Astrocyte (in vitro differentiated cells and primary cell): ENCODE data around the gene CFAP97D2. TPM values are rescaled to one million over a fixed set of nuclear protein-coding genes. Genes with fewer than 3 reads are reported as not detected.

Experiments used
- DNase-seq: peaks from one replicate; pipeline ENCODE4 v3.0.0-alpha.2; 2010; ENCODE audit warnings: low read depth
- FAIRE-seq: peaks from 2 replicates; lab custom pipeline; 2011; peaks lifted over from hg19 to GRCh38; lab: Jason Lieb, UNC
- H2AFZ ChIP-seq: 2 replicates; pipeline ENCODE4 v1.6.0; 2012; ENCODE audit warnings: low read depth, low read length, inconsistent platforms
- H3K27ac ChIP-seq: 2 replicates; pipeline ENCODE4 v1.5.1; 2011; ENCODE audit warnings: low read depth, low read length, inconsistent platforms
- H3K27me3 ChIP-seq: 2 replicates; pipeline ENCODE4 v1.6.0; 2011; ENCODE audit warnings: low read length, inconsistent platforms; ENCODE audit not compliant: insufficient read depth
- H3K36me3 ChIP-seq: 2 replicates; pipeline ENCODE4 v1.5.1; 2011; ENCODE audit warnings: low read length, inconsistent platforms; ENCODE audit not compliant: insufficient read depth
- H3K4me1 ChIP-seq: 2 replicates; pipeline ENCODE4 v1.5.1; 2011; ENCODE audit warnings: low read length, inconsistent platforms; ENCODE audit not compliant: insufficient read depth
- H3K4me2 ChIP-seq: 2 replicates; pipeline ENCODE4 v1.6.0; 2012; ENCODE audit warnings: low read length, inconsistent platforms
- H3K4me3 ChIP-seq: 2 replicates; pipeline ENCODE4 v1.5.1; 2011; ENCODE audit warnings: low read depth, mild to moderate bottlenecking, low read length, inconsistent platforms; ENCODE audit not compliant: insufficient read depth
- H3K79me2 ChIP-seq: 2 replicates; pipeline ENCODE4 v1.6.0; 2012; ENCODE audit warnings: mild to moderate bottlenecking, low read length, inconsistent platforms; ENCODE audit not compliant: insufficient read depth
- H3K9ac ChIP-seq: 2 replicates; pipeline ENCODE4 v1.6.0; 2012; ENCODE audit warnings: mild to moderate bottlenecking, low read length, inconsistent platforms
- H3K9me3 ChIP-seq: 2 replicates; pipeline ENCODE4 v1.5.1; 2012; ENCODE audit warnings: low read depth, mild to moderate bottlenecking, low read length, inconsistent platforms; ENCODE audit not compliant: insufficient read depth
- H4K20me1 ChIP-seq: 2 replicates; pipeline ENCODE4 v1.6.0; 2012; ENCODE audit warnings: low read length, inconsistent platforms; ENCODE audit not compliant: insufficient read depth
- H3K27ac Mint-ChIP-seq: one replicate; pipeline ENCODE4 v1.8.0; 2021; ENCODE audit warnings: mild to moderate bottlenecking, mixed read lengths; ENCODE audit not compliant: unreplicated experiment
- H3K27me3 Mint-ChIP-seq: one replicate; pipeline ENCODE4 v1.8.0; 2021; ENCODE audit warnings: low read depth, mixed read lengths; ENCODE audit not compliant: unreplicated experiment
- H3K36me3 Mint-ChIP-seq: one replicate; pipeline ENCODE4 v1.8.0; 2021; ENCODE audit warnings: low read depth, mixed read lengths; ENCODE audit not compliant: unreplicated experiment
- H3K4me1 Mint-ChIP-seq: one replicate; pipeline ENCODE4 v1.8.0; 2021; ENCODE audit warnings: low read depth, mixed read lengths; ENCODE audit not compliant: unreplicated experiment
- H3K4me3 Mint-ChIP-seq: one replicate; pipeline ENCODE4 v1.8.0; 2021; ENCODE audit warnings: mild to moderate bottlenecking, moderate library complexity, mixed read lengths; ENCODE audit not compliant: unreplicated experiment
- H3K9me3 Mint-ChIP-seq: one replicate; pipeline ENCODE4 v1.8.0; 2021; ENCODE audit warnings: mild to moderate bottlenecking, mixed read lengths; ENCODE audit not compliant: unreplicated experiment
- EZH2 ChIP-seq: IDR thresholded peaks from 2 replicates; pipeline ENCODE4 v1.6.1; 2012; ENCODE audit warnings: mild to moderate bottlenecking, low read length, inconsistent platforms; ENCODE audit not compliant: insufficient read depth
- total RNA-seq: library from RNA; stranded (reverse); gene quantifications from 2 replicates; pipeline ENCODE4 v1.2.1, GENCODE V29; 2021
- TF ChIP-seq, protein P1 (sequence below): IDR thresholded peaks from 2 replicates; pipeline ENCODE4 v1.5.1; 2011; ENCODE audit warnings: low read depth, mild to moderate bottlenecking, inconsistent platforms, low read length, moderate library complexity; ENCODE audit not compliant: insufficient read depth

The CFAP97D2 gene
- total RNA-seq, 1 donor from 2014 or later = not detected

DNA sequence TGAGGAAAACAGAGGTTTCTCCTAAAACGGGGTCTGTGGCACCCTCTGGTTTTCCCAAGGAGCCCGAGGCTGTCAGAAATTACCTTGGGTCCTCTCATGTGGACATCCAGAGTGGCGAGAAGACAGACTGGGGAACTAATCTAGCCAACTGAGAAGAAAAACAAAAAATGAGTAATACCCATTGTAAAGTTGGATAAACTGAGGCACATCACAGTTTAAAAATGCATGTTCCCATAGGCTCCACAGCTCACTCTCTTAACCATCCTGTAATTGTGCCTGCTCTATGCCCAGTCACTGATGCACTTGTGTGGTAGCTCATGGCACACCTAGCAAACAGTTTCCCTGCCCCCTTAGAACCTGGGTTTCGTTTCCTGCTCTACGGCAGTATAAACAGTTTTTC is 87.2 kb downstream of the CFAP97D2 start:
- Histone ChIP-seq H3K79me2 (no peaks in the 10 kb centered on the region), H3K27ac (peak overlapping the region; percentile 90), H2AFZ (no peak overlapping the region), H4K20me1 (no peaks in the 10 kb centered on the region), H3K4me2 (peak overlapping the region; percentile 65), H3K9ac (peak overlapping the region; percentile 44), H3K4me3 (no peak overlapping the region), H3K9me3 (no peaks in the 10 kb centered on the region), H3K4me1 (peaks cover 33% of the 10 kb centered on the region), H3K27me3 (no peaks in the 10 kb centered on the region), H3K36me3 (peaks cover 47% of the 10 kb centered on the region)
- Mint-ChIP-seq H3K27me3 (no peaks in the 10 kb centered on the region), H3K9me3 (no peaks in the 10 kb centered on the region), H3K4me3 (peak overlapping the region; percentile 22), H3K4me1 (peaks cover 32% of the 10 kb centered on the region), H3K36me3 (peaks cover 36% of the 10 kb centered on the region), H3K27ac (no peak overlapping the region)
- FAIRE-seq (no peak), DNase-seq (no peak)
- TF ChIP-seq EZH2 = no peak
- TF ChIP-seq, protein P1, sequence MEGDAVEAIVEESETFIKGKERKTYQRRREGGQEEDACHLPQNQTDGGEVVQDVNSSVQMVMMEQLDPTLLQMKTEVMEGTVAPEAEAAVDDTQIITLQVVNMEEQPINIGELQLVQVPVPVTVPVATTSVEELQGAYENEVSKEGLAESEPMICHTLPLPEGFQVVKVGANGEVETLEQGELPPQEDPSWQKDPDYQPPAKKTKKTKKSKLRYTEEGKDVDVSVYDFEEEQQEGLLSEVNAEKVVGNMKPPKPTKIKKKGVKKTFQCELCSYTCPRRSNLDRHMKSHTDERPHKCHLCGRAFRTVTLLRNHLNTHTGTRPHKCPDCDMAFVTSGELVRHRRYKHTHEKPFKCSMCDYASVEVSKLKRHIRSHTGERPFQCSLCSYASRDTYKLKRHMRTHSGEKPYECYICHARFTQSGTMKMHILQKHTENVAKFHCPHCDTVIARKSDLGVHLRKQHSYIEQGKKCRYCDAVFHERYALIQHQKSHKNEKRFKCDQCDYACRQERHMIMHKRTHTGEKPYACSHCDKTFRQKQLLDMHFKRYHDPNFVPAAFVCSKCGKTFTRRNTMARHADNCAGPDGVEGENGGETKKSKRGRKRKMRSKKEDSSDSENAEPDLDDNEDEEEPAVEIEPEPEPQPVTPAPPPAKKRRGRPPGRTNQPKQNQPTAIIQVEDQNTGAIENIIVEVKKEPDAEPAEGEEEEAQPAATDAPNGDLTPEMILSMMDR = no peak

DNA sequence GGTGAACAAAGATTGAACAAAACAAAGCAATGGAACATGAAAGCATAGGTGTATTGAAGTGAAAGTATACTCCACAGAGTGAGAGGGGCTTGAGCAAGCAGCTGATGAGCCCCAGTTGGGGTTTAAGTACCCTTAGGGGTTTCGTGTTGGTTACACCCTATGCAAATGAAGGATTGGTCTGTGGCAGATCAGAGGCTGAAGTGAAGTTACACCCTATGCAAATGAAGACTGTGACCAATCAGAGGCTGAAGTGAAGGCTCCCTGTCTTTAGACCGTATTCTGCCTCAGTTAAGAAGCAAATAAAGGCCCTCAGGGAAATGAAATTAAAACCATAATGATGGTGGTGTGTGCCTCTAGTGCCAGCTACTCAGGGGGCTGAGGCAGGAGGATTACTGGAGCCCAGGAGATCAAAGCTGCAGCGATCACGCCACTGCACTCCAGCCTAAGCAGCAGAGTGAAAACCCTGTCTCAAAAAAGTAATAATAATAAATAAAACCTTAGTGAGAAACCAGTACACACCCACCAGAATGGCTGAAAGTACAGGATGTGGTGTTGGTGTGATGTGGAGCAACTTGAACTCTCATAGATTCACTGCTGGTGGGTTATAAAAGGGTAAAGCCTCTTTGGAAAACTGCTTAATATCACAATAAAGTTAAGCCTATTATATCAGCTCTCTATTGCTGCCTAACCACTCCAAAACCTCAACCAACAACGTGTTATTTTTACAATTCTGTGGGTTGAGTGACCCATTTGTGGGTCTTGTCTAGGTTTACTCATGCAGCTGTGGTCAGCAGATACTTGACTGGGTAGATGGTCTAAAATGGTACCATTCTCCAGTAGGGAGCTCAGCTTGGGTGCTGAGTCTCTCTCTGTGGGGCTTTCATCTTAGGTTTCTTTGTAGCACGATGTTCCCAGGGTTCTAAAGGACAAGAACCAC is 89.6 kb downstream of the CFAP97D2 start:
- peaks cover 20% of the 10 kb centered on the region for H3K4me1 Mint-ChIP-seq
- H4K20me1 ChIP-seq = no peaks in the 10 kb centered on the region
- peaks cover 50% of the 10 kb centered on the region for H3K36me3 ChIP-seq
- H2AFZ ChIP-seq = no peak overlapping the region
- H3K27ac ChIP-seq = no peak overlapping the region
- no peaks in the 10 kb centered on the region for H3K27me3 ChIP-seq
- H3K4me3 Mint-ChIP-seq = no peak overlapping the region
- no peak for TF ChIP-seq EZH2
- TF ChIP-seq, protein P1 = no peak
- H3K79me2 ChIP-seq = no peaks in the 10 kb centered on the region
- no peaks in the 10 kb centered on the region for H3K9me3 ChIP-seq
- no peak overlapping the region for H3K4me3 ChIP-seq
- H3K36me3 Mint-ChIP-seq = peaks cover 40% of the 10 kb centered on the region
- FAIRE-seq = no peak
- H3K4me2 ChIP-seq = peak overlapping the region; percentile 4
- peak overlapping the region; percentile 62 for H3K27ac Mint-ChIP-seq
- peaks cover 29% of the 10 kb centered on the region for H3K4me1 ChIP-seq
- H3K9me3 Mint-ChIP-seq = no peaks in the 10 kb centered on the region
- no peak overlapping the region for H3K9ac ChIP-seq
- peak; percentile 61 for DNase-seq
- H3K27me3 Mint-ChIP-seq = no peaks in the 10 kb centered on the region

DNA sequence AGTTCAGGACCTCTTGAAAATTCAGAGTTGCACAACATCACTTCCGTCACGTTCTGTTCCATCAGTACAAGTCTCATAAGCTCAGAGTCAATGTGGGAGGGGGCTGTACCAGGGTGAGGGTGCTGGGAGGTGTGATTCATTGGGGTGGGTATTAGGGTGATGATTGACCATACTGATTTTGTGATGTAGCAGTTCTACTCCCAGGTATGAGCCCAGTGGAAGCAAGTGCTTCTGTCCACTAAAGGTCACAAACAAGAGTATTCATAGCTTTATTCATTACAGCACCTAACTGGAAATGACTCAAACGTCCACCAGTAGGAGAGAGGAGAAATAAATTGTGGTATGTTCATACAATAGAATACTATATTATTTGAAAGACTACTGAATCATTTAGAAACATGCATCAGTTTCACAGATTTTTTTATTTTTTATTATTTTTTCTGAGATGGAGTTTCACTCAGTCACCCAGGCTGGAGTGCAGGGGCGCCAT is 90.3 kb downstream of the CFAP97D2 start:
- peaks cover 24% of the 10 kb centered on the region for H3K4me1 ChIP-seq
- Mint-ChIP-seq H3K36me3 (peaks cover 38% of the 10 kb centered on the region), H3K4me1 (peaks cover 16% of the 10 kb centered on the region), H3K27me3 (no peaks in the 10 kb centered on the region), H3K4me3 (peak overlapping the region; percentile 3), H3K27ac (no peak overlapping the region), H3K9me3 (no peaks in the 10 kb centered on the region)
- H3K36me3 ChIP-seq = peaks cover 49% of the 10 kb centered on the region
- H3K27me3 ChIP-seq = no peaks in the 10 kb centered on the region
- DNase-seq = no peak
- H2AFZ ChIP-seq = no peak overlapping the region
- H3K4me2 ChIP-seq = no peak overlapping the region
- H3K27ac ChIP-seq = no peak overlapping the region
- no peak overlapping the region for H3K4me3 ChIP-seq
- TF ChIP-seq, protein P1 = no peak
- TF ChIP-seq EZH2 = no peak
- no peak for FAIRE-seq
- H3K79me2 ChIP-seq = no peaks in the 10 kb centered on the region
- H3K9ac ChIP-seq = no peak overlapping the region
- H3K9me3 ChIP-seq = no peaks in the 10 kb centered on the region
- no peaks in the 10 kb centered on the region for H4K20me1 ChIP-seq
